ENCODE results near the gene CTSD.

Gene CTSD

GRCh38 chr11:1743585-1744136 lies 20.1 kb downstream of the CTSD start:
- Histone ChIP-seq H3K9ac (ENCODE audit: low read length) (no peak overlapping the region), H3K4me3 (ENCODE audit: insufficient read depth, low read length, poor library complexity, severe bottlenecking) (no peak overlapping the region), H3F3A (ENCODE audit: insufficient read depth) (no peaks in the 10 kb centered on the region), H4K20me1 (ENCODE audit: low read depth, low read length) (no peaks in the 10 kb centered on the region), H3K27ac (ENCODE audit: low read depth, low read length) (no peak overlapping the region), H3K9me3 (ENCODE audit: insufficient read depth, low read length) (no peaks in the 10 kb centered on the region), H3K36me3 (ENCODE audit: low read length) (no peaks in the 10 kb centered on the region), H3K9me2 (replicated peaks; ENCODE audit: insufficient read depth, low read length) (no peaks in the 10 kb centered on the region), H3K4me2 (ENCODE audit: low read depth, low read length, poor library complexity, severe bottlenecking) (no peak overlapping the region), H3K27me3 (ENCODE audit: low read length) (no peaks in the 10 kb centered on the region), H2AFZ (ENCODE audit: low read depth, low read length, severe bottlenecking) (no peak overlapping the region), H3K79me2 (ENCODE audit: insufficient read depth, low read length) (no peaks in the 10 kb centered on the region)
- TF ChIP-seq EZH2phosphoT487 (conservative IDR thresholded peaks at IDR 0.05; ENCODE audit: low read length) (no peak), CTCF (IDR thresholded peaks at IDR 0.05; ENCODE audit: insufficient read depth, low read length, poor library complexity, severe bottlenecking) (no peak)

DNA sequence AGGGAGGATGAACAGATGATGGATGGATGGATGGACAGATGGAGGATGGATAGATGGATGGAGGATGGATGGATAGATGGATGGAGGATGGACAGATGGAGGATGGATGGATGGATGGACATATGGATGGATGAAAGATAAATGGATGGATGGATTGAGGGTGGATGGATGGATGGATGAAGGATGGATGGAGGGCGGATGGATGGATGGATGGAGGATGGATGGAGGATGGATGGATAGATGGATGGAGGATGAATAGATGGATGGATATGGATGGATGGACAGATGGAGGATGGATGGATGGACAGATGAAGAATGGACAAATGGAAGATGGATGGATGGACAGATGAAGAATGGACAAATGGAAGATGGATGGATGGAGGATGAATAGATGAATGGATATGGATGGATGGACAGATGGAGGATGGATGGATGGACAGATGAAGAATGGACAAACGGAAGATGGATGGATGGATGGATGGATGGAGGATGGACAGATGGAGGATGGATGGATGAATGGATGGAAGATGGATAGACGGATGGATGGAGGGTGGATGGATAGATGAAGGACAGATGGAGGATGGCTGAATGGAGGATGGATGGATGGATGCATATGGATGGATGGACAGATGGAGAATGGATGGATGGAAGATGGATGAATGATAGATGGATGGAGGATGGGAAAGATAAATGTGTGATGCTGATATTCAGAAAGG lies 20.7 kb downstream of the CTSD start:
- Histone ChIP-seq H3K27me3 (ENCODE audit: low read length) (no peaks in the 10 kb centered on the region), H3K79me2 (ENCODE audit: insufficient read depth, low read length) (no peaks in the 10 kb centered on the region), H3K9ac (ENCODE audit: low read length) (no peak overlapping the region), H3K27ac (ENCODE audit: low read depth, low read length) (no peak overlapping the region), H3K4me3 (ENCODE audit: insufficient read depth, low read length, poor library complexity, severe bottlenecking) (no peak overlapping the region), H3K36me3 (ENCODE audit: low read length) (no peaks in the 10 kb centered on the region), H3F3A (ENCODE audit: insufficient read depth) (no peaks in the 10 kb centered on the region), H2AFZ (ENCODE audit: low read depth, low read length, severe bottlenecking) (no peak overlapping the region), H3K4me2 (ENCODE audit: low read depth, low read length, poor library complexity, severe bottlenecking) (no peak overlapping the region), H3K9me3 (ENCODE audit: insufficient read depth, low read length) (no peaks in the 10 kb centered on the region), H3K9me2 (replicated peaks; ENCODE audit: insufficient read depth, low read length) (no peaks in the 10 kb centered on the region), H4K20me1 (ENCODE audit: low read depth, low read length) (no peaks in the 10 kb centered on the region)
- TF ChIP-seq CTCF (IDR thresholded peaks at IDR 0.05; ENCODE audit: insufficient read depth, low read length, poor library complexity, severe bottlenecking) (no peak), EZH2phosphoT487 (conservative IDR thresholded peaks at IDR 0.05; ENCODE audit: low read length) (no peak)

DNA sequence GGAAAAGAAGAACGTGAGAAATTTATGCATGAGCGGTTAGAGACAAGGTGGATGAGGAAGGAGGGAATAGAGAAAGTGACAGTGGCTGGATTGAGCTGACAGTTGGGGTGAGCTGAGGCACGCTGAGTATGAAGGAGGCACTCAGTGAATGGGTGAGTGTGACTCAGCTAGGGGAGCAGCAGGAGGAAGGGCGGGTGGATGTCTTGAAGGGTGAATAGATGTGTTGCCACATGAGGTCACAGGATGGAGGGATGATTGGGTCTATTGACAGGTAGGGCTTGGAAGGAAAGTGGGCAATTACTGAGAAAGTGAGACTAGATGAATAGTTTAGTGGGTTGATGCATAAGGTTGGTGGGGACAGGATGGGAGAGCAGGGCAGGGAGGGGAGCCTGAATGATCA lies 21.4 kb downstream of the CTSD start:
- no peaks in the 10 kb centered on the region for H3K27me3 ChIP-seq (ENCODE audit: low read length)

More for the DNA sequence above, 21.4 kb downstream of the CTSD start:
- TF ChIP-seq CTCF (IDR thresholded peaks at IDR 0.05; ENCODE audit: insufficient read depth, low read length, poor library complexity, severe bottlenecking) (no peak), EZH2phosphoT487 (conservative IDR thresholded peaks at IDR 0.05; ENCODE audit: low read length) (no peak)
- H3K9ac ChIP-seq (ENCODE audit: low read length) = no peak overlapping the region
- no peaks in the 10 kb centered on the region for H3K36me3 ChIP-seq (ENCODE audit: low read length)
- H3K4me3 ChIP-seq (ENCODE audit: insufficient read depth, low read length, poor library complexity, severe bottlenecking) = no peak overlapping the region
- H3F3A ChIP-seq (ENCODE audit: insufficient read depth) = no peaks in the 10 kb centered on the region
- no peaks in the 10 kb centered on the region for H3K79me2 ChIP-seq (ENCODE audit: insufficient read depth, low read length)
- peaks cover 5% of the 10 kb centered on the region; the same call in 1 of the 2 replicates for H3K9me3 ChIP-seq (ENCODE audit: insufficient read depth, low read length)
- H4K20me1 ChIP-seq (ENCODE audit: low read depth, low read length) = no peaks in the 10 kb centered on the region
- H3K9me2 ChIP-seq (replicated peaks; ENCODE audit: insufficient read depth, low read length) = no peaks in the 10 kb centered on the region
- H3K4me2 ChIP-seq (ENCODE audit: low read depth, low read length, poor library complexity, severe bottlenecking) = no peak overlapping the region
- no peak overlapping the region for H2AFZ ChIP-seq (ENCODE audit: low read depth, low read length, severe bottlenecking)
- H3K27ac ChIP-seq (ENCODE audit: low read depth, low read length) = no peak overlapping the region
